Umbilical cord (tissue), 2 donors: Measurements from ENCODE around the gene ZNF253. TPM values are rescaled to one million over a fixed set of nuclear protein-coding genes. Genes with fewer than 3 reads are reported as not detected.
"Not testable (repeated sequence)": the region's sequence is repeated elsewhere in the genome, so short reads cannot be mapped to it uniquely, and the experiment has no call there.

Experiments used
- DNase-seq: peaks from one replicate; pipeline ENCODE4 v3.0.0-alpha.2; 2015; ENCODE audit warnings: low spot score
- total RNA-seq: library from RNA; depleted of rRNA; stranded (reverse); fragments of >200 nt; gene quantifications from one replicate; pipeline ENCODE4 v1.2.3, GENCODE V29; 2014; ENCODE audit warnings: low replicate concordance; ENCODE audit not compliant: insufficient read depth

Gene ZNF253
- total RNA-seq, 1 donor from 2014 or later, result 10.8 TPM

DNA sequence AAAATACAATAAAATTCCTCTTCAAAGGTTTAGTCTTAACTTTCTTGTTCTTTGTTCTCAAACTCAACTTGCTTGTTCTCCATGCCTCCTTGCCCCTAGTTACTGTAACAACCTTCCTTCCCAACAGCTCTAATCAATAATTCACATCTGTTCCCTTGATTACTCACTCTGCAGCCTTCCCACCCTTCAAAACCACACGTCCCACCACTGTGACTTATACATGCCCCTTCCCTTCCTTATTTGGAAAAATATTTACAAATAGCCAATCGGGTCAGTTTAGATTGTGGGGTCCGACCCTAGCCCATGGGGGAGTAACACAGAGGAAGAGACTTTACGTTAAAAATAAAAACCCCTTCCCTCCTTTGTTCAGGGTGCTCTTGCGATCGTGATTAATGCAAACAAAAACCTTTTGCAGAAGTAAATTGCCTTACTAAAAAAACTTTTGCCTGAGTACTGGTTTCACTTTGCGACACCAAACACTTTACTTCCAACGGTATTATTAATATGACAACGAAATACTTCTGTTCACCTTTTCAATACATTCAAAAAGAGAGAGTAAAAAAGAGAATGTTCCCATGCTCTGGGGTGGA, 34.6 kb downstream of the ZNF253 start:
- peak; percentile 66 for DNase-seq

DNA sequence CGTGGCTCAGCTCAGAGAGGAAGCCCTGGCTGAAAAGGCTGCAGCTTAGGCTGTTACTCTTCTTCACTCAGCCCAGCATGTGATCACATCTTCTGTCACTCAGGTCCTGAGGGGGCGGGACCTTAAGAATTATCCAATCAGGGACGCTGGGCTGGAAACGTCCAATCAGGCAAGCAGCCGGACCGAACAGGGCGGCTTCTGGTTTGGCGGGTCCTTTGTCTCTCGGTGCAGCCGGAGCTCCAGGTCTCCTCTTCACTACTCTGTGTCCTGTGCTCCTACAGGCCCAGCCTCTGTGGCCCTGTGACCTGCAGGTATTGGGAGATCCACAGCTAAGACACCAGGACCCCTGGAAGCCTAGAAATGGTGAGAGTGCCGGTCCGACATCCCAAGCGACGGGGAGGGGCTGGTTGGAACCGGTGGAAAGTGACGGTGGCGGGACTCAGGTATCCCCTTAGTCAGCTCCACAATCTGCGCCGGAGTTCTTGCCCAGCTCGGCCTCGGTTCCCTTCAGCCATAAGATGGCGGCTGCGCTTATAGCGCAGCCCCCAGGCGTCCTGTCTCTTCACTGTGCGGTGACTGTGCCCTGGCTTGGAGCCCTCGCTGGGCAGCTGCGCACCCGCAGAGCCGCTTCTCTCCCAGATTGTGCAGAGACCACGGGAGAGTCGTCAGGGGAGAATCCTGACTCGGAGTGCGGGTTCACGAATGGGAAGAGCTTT, 35.2 kb downstream of the ZNF253 start, which contains the start of gene ZNF93:
TSS of gene ZNF93 (plus strand) at position 218 of the 716 bp plus-strand sequence. CDS start at position 361, 143 bp downstream.
- DNase-seq, result peak; percentile 100

- not testable (repeated sequence) for DNase-seq
Observed at GRCh38 chr19:19907551-19907950, 41.9 kb downstream of the ZNF253 start.

DNA sequence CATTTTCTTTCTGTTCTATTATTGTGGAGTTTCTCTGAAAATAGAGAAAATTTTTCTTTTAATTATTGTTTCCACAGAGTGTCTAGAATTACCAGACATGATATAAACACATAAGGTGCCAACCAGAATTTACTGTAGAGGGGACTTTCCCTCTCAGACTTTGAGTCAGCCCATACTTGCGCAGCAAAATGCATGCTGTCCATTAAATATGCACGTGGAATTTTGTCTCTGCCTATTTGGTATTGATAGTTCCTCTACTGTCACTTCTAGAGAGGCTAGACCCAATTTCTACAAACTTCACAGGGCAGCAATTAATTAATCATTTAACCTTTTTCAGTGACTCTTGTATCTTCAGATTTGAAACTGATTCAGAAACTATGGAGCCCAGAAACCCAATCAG, 44.0 kb downstream of the ZNF253 start:
- no peak for DNase-seq

DNA sequence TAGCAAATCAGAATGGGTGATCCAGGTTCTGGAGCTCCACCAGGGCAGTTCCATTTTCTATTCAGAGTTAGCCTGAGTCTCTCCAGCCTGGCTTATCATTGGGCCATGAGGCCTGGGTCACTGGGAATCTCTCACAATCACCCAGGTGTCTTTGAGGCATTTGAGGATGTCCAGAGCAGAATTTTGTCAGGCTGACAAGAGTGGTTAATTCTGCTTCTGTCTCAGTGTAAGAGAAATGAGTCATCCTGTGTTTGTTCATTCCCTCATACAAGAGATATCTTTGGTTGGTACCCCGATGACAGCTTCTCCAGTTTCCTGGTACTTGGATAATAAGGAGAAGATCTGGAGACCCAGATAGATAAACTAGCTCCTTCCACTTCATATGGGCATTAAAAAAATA, 45.5 kb downstream of the ZNF253 start:
- DNase-seq, result peak; percentile 50

- no peak for DNase-seq
Observed at GRCh38 chr19:19914596-19914995, 48.9 kb downstream of the ZNF253 start.

DNA sequence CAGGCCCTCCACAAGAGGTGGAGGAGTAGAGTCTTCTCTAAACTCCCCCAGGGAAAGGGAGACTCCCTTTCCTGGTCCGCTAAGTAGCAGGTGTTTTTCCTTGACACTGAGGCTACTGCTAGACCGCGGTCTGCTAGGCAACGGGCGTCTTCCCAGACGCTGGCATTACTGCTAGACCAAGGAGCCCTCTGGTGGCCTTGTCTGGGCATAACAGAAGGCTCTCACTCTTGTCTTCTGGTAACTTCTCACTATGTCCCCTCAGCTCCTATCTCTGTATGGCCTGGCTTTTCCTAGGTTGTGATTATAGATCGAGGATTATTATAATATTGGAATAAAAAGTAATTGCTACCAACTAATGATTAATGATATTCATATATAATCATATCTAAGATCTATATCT, 64.7 kb downstream of the ZNF253 start:
- DNase-seq, result not testable (repeated sequence)

DNA sequence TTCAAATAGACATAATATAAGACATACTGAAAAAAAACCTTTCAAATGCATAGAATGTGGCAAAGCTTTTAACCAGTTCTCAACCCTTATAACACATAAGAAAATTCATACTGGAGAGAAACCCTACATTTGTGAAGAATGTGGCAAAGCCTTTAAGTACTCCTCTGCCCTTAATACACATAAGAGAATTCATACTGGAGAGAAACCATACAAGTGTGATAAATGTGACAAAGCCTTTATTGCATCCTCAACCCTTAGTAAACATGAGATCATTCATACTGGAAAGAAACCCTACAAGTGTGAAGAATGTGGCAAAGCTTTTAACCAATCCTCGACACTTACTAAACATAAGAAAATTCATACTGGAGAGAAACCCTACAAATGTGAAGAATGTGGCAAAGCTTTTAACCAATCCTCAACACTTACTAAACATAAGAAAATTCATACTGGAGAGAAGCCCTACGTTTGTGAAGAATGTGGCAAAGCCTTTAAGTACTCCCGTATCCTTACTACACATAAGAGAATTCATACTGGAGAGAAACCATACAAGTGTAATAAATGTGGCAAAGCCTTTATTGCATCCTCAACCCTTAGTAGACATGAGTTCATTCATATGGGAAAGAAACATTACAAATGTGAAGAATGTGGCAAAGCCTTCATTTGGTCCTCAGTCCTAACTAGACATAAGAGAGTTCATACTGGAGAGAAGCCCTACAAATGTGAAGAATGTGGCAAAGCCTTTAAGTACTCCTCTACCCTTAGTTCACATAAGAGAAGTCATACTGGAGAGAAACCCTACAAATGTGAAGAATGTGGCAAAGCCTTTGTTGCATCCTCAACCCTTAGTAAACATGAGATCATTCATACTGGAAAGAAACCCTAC, 68.0 kb downstream of the ZNF253 start:
- DNase-seq, result not testable (repeated sequence)

DNA sequence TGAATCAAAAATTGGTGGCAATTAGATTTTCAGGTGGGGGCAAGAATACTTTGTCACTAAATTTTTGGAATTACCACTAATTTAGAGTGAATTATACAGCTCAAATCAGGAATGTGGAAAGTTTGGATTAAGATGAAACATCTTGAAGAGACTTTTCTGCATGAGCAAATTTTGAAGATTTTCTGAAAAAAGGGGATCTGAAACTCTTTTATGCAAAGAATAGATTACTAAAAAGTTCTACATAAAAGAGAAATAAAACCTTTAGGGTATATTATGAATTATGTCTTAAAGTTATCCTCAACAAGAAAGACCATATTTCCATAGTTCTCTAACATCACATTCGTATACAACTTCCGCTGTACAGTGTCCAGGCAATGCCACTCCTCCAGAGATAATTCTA, 71.7 kb downstream of the ZNF253 start:
- no peak for DNase-seq

DNA sequence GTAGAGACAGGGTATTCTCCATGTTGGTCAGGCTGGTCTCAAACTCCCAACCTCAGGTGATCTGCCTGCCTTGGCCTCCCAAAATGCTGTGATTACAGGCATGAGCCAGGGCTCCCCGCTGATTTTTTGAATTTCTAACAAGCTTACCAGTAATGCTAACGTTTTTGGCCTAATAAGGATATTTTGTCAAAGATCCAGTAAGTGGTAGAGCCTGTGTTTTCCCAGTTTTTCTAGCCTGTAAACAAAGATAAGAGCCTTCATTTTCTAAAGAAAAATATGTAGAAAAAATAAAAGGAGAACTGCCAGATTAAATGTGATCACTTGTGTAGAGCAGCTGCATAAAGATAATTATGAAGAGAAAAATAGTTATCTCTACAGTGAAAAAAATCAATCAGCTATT, 72.8 kb downstream of the ZNF253 start:
- DNase-seq, result no peak

- DNase-seq, result no peak
Observed at GRCh38 chr19:19943848-19944582, 78.3 kb downstream of the ZNF253 start.

Other genes starting within 250 kb of the ZNF253 start
- 10.8 TPM for gene PBX4, start 247.2 kb upstream of the ZNF253 start, total RNA-seq
- gene LPAR2, start 237.7 kb upstream of the ZNF253 start, total RNA-seq, result 0.48 TPM
- gene GMIP, start 222.2 kb upstream of the ZNF253 start, total RNA-seq, result 7.5 TPM
- 89.8 TPM for gene ATP13A1, start 202.2 kb upstream of the ZNF253 start, total RNA-seq
- 14.2 TPM for gene ZNF101, start 197.0 kb upstream of the ZNF253 start, total RNA-seq
- 20.5 TPM for gene ZNF14, start 132.8 kb upstream of the ZNF253 start, total RNA-seq
- gene ZNF506, start 44.1 kb upstream of the ZNF253 start, total RNA-seq, result 34.4 TPM
- gene ZNF93, start 35.1 kb downstream of the ZNF253 start, total RNA-seq, result 15.9 TPM
- gene ZNF682, start 173.6 kb downstream of the ZNF253 start, total RNA-seq, result 8.9 TPM
- 20.2 TPM for gene ZNF90, start 212.1 kb downstream of the ZNF253 start, total RNA-seq